K562 (cell line): ENCODE data around the gene ALOX5. TPM values are rescaled to one million over a fixed set of nuclear protein-coding genes. Genes with fewer than 3 reads are reported as not detected.
A peak's percentile ranks its signal among the peaks of the same experiment; 100 is the strongest.

Experiments
- CBFB ChIP-seq: sonication (generic); formaldehyde crosslinking; IDR thresholded peaks from 2 replicates; pipeline ENCODE4 v1.4.0; 2020; ENCODE audit warnings: mild to moderate bottlenecking, missing genetic modification reagents
- CTCF ChIP-seq, 3 experiments: IDR thresholded peaks in 2 of 3; conservative IDR thresholded peaks in 1 of 3; 2 replicates each; pipeline ENCODE4 v1.5.1; 2011 to 2012; ENCODE audit warnings: low read length in 3 of 3, mild to moderate bottlenecking in 3 of 3, control low read depth in 2 of 3, improper control_type of control experiment in 1 of 3, inconsistent platforms in 1 of 3, low read depth in 1 of 3, mixed read lengths in 1 of 3, moderate library complexity in 1 of 3; ENCODE audit not compliant: insufficient read depth in 2 of 3
- FOXA1 ChIP-seq: fragments of 450-650 bp; IDR thresholded peaks from 2 replicates; pipeline ENCODE4 v1.6.1; 2016; ENCODE audit warnings: mild to moderate bottlenecking, borderline replicate concordance
- GATAD2B ChIP-seq: fragments of 450-650 bp; IDR thresholded peaks from 2 replicates; pipeline ENCODE4 v1.6.1; 2017; ENCODE audit warnings: mild to moderate bottlenecking, borderline replicate concordance
- MAFG ChIP-seq: fragments of 450-650 bp; conservative IDR thresholded peaks from 2 replicates; pipeline ENCODE4 v1.6.1; 2016; ENCODE audit warnings: missing genetic modification characterization, missing compliant biosample characterization
- MYBL2 ChIP-seq, 2 experiments: fragments of 450-650 bp in 1 of 2; sonication (generic) in 1 of 2; formaldehyde crosslinking in 1 of 2; IDR thresholded peaks; 2 replicates each; pipeline versions ENCODE4 v1.6.1 to v1.8.1; 2017 to 2022; ENCODE audit warnings: borderline replicate concordance in 1 of 2, inconsistent platforms in 1 of 2, low read depth in 1 of 2, mild to moderate bottlenecking in 1 of 2, missing genetic modification reagents in 1 of 2, moderate library complexity in 1 of 2
- NUFIP1 ChIP-seq: fragments of 450-650 bp; IDR thresholded peaks from 2 replicates; pipeline ENCODE4 v1.6.1; 2018; ENCODE audit not compliant: partially characterized antibody
- PTRF ChIP-seq: fragments of 450-650 bp; IDR thresholded peaks from 2 replicates; pipeline ENCODE4 v1.6.1; 2016; ENCODE audit warnings: mild to moderate bottlenecking, missing genetic modification characterization, missing compliant biosample characterization
- SAFB2 ChIP-seq: fragments of 200-400 bp; formaldehyde crosslinking; IDR thresholded peaks from 2 replicates; pipeline ENCODE4 v1.6.1; 2018; ENCODE audit warnings: borderline replicate concordance, low read length, low read depth, moderate library complexity; ENCODE audit not compliant: severe bottlenecking
- SNIP1 ChIP-seq: fragments of 450-650 bp; IDR thresholded peaks from 2 replicates; pipeline ENCODE4 v1.7.1; 2017; ENCODE audit warnings: low read depth, mild to moderate bottlenecking
- TCF15 ChIP-seq: fragments of 250-450 bp; sonication (Bioruptor Pico); IDR thresholded peaks from 2 replicates; pipeline ENCODE4 v1.8.0; 2022; ENCODE audit warnings: moderate library complexity, mild to moderate bottlenecking, inconsistent platforms
- ZBTB26 ChIP-seq: fragments of 450-650 bp; formaldehyde crosslinking; IDR thresholded peaks from 2 replicates; pipeline ENCODE4 v1.4.0; 2022; ENCODE audit warnings: missing genetic modification characterization
- ZNF134 ChIP-seq: fragments of 250-450 bp; sonication (Bioruptor Pico); conservative IDR thresholded peaks from 2 replicates; pipeline ENCODE4 v1.4.0; 2020
- ZNF324 ChIP-seq: fragments of 250-450 bp; sonication (Bioruptor Pico); IDR thresholded peaks from 2 replicates; pipeline ENCODE4 v1.4.0; 2020; ENCODE audit warnings: mild to moderate bottlenecking
- ZNF407 ChIP-seq: fragments of 450-650 bp; IDR thresholded peaks from 2 replicates; pipeline ENCODE4 v1.6.1; 2016; ENCODE audit warnings: low read depth
- polyA plus RNA-seq, 8 experiments: library from polyadenylated mRNA; depleted of rRNA in 4 of 8; stranded (reverse) in 5 of 8; unstranded in 3 of 8; fragments of >200 nt; fragmentation: Nextera tagmentation in 2 of 8; fragmentation: Illumina TruSeq in 1 of 8; extraction: Ambion mirVana in 2 of 8; extraction: Trizol in 1 of 8; gene quantifications; 2 replicates each; pipeline versions ENCODE4 v1.2.1 to v1.2.3, GENCODE V29; 2011 to 2014; ENCODE audit warnings: inconsistent platforms in 1 of 8, missing spikeins in 1 of 8
- total RNA-seq, 7 experiments: library from RNA; depleted of rRNA in 6 of 7; stranded (reverse); fragments of >200 nt in 6 of 7; fragmentation: Illumina TruSeq in 2 of 7; extraction: Trizol in 2 of 7; gene quantifications; 2 replicates each; pipeline versions ENCODE4 v1.2.1 to v1.2.3, GENCODE V29; 2011 to 2021; ENCODE audit warnings: low replicate concordance in 1 of 7

The ALOX5 gene
- total and polyA plus RNA-seq, 9 of the 15 experiments (the other 6 are each of a cell fraction or from before 2014, with no cell fraction given), result 0.10 to 2.4 (median 1.4) TPM

- no peak for TF ChIP-seq ZBTB26 (CRISPR knock-in tag)
- no peak for TF ChIP-seq SAFB2
- peak; percentile 76; the same call in 1 of the 2 replicates for TF ChIP-seq TCF15 (CRISPR knock-in tag)
- TF ChIP-seq MYBL2 (IDR thresholded peaks at IDR 0.05; ENCODE audit: low read depth), result peak; percentile 98
- no peak for TF ChIP-seq MYBL2 (CRISPR knock-in tag; IDR thresholded peaks at IDR 0.05; ENCODE audit: borderline replicate concordance)
- TF ChIP-seq ZNF134 (CRISPR knock-in tag), result no peak
- no peak for TF ChIP-seq SNIP1
- peak; percentile 99 for TF ChIP-seq GATAD2B
- TF ChIP-seq ZNF324 (CRISPR knock-in tag), result no peak
- TF ChIP-seq CTCF (IDR thresholded peaks at IDR 0.05 in 2 of 3, conservative IDR thresholded peaks at IDR 0.05 in 1 of 3; ENCODE audit: insufficient read depth in 2 of 3, low read depth in 1 of 3, low read length in 3 of 3), result no peak; a peak in 1 of 6 replicates
- peak; percentile 75 for TF ChIP-seq MAFG (tag)
- no peak for TF ChIP-seq PTRF (tag)
- peak; percentile 97 for TF ChIP-seq CBFB (CRISPR knock-in tag)
- TF ChIP-seq ZNF407, result no peak
- no peak for TF ChIP-seq NUFIP1
- TF ChIP-seq FOXA1, result peak; percentile 100
These were observed 96.3 kb downstream of the ALOX5 start (continued) for GRCh38 chr10:45470098-45471012.
